Left lobe of liver (tissue), 2 donors: ENCODE data around the gene UQCC3. TPM values are rescaled to one million over a fixed set of nuclear protein-coding genes. Genes with fewer than 3 reads are reported as not detected.
"Not testable (repeated sequence)": the region's sequence is repeated elsewhere in the genome, so short reads cannot be mapped to it uniquely, and the experiment has no call there.

Experiments
- ATAC-seq: fragments of 200-7000 bp; cut with Tn5 transposase; one replicate; pipeline ENCODE4 v1.9.1; 2020; ENCODE audit warnings: mild to moderate bottlenecking, moderate library complexity
- DNase-seq: peaks from one replicate; pipeline ENCODE4 v3.0.0-alpha.2; 2020; ENCODE audit warnings: low spot score
- total RNA-seq: library from RNA; stranded (reverse); gene quantifications from one replicate; pipeline ENCODE4 v1.2.1, GENCODE V29; 2021
- donor health status: DM: no; HTN: no; CAD: no; lungs with moderate emphysema.
- donor health status: DM: no; HTN: yes; CAD: no.

UQCC3 gene
- total RNA-seq, 1 donor from 2014 or later, result 4.9 TPM

GRCh38 chr11:62665599-62666258 is 5.7 kb upstream of the UQCC3 start:
- DNase-seq (peak; percentile 59), ATAC-seq (peak; percentile 39)

DNA sequence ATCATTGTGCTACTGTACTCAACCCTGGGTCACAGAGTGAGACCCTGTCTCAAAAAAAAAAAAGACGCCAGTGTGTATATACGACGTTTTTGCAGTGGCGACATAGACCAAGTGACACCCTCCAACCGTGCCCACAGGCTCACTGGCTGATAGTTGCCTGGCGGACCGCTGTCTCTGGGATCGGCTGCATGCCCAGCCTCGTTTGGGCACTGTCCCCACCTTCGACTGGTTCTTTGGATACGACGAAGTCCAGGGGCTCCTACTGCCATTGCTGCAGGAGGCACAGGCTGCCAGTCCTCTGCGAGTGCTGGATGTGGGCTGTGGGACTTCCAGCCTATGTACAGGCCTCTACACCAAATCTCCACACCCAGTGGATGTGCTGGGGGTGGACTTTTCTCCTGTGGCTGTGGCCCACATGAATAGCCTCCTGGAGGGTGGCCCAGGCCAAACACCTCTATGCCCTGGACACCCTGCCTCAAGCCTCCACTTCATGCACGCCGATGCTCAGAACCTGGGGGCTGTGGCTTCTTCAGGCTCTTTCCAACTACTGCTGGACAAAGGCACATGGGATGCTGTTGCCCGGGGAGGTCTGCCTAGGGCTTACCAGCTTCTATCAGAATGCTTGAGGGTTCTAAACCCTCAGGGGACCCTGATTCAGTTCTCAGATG is 5.1 kb upstream of the UQCC3 start:
- DNase-seq (no peak), ATAC-seq (no peak)

DNA sequence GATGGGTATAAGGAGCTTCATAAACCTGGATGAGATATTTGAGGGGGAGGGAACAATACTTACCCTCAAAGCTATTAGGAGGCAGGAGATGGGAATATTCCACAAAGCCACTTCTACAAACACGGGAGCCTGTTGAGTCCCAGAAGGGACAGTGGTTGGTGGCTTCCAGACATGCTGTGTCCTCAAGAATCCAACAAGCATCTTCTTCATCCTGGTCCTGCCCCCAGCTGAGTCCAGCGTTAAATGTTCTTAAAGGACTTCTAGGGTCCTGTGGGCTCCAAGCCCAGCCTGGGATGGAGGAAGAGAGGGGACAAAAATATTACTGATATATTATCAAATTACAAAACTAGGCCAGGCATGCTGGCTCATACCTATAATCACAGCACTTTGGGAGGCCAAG is 4.0 kb upstream of the UQCC3 start:
- ATAC-seq (no peak), DNase-seq (no peak)

GRCh38 chr11:62669420-62670161 is 1.9 kb upstream of the UQCC3 start:
- ATAC-seq, result peak; percentile 52
- DNase-seq, result peak; percentile 77

DNA sequence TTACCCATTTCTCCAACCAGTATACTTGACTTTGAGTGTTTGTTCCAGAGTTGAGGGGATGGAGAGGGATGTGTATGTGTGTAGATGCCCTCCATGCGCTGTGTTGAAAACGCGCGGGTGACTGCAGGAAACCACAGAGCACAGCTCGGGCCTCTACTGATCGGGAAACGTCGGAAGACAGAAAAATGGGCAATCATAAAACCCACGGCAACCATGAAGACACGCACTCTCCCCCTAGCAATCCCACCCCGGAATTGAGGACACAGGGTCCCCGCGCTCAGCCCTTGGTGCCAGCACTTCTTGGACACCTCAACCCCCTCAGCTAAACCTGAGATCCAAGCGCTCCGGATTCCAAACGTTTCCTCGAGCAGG is 251 bp upstream of the UQCC3 start:
- ATAC-seq (peak; percentile 24), DNase-seq (no peak)

DNA sequence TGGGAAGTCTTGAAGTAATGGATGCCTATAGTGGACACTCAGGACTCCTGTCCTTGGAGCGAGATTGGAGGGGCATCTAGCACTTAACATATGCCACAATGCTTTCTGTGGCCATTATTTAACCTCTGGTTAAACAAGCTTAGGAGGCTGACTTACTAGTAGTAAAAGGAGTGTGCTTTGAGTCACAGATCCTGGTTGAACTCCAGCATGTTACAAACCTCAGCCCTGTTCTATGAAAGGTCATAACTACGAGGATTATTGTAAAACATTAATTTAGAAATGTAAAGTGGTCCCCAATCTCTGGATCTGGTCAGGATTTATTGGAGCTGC is 1.7 kb downstream of the UQCC3 start:
- ATAC-seq (no peak), DNase-seq (no peak)

DNA sequence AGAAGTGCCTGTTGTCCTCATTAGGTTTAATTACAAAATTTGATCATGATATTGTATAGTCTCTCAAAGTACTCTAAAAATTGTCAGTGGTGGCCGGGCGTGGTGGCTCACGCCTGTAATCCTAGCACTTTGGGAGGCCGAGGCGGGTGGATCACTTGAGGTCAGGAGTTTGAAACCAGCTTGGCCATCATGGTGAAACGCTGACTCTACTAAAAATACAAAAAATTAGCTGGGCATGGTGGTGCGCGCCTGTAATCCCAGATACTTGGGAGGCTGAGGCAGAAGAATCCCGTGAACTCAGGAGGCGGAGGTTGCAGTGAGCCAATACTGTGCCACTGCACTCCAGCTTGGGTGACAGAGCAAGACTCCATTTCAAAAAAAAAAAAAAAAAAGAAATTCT is 3.9 kb downstream of the UQCC3 start:
- DNase-seq, ATAC-seq: not testable (repeated sequence)

GRCh38 chr11:62676698-62677097 is 5.2 kb downstream of the UQCC3 start:
- DNase-seq (no peak), ATAC-seq (no peak)

DNA sequence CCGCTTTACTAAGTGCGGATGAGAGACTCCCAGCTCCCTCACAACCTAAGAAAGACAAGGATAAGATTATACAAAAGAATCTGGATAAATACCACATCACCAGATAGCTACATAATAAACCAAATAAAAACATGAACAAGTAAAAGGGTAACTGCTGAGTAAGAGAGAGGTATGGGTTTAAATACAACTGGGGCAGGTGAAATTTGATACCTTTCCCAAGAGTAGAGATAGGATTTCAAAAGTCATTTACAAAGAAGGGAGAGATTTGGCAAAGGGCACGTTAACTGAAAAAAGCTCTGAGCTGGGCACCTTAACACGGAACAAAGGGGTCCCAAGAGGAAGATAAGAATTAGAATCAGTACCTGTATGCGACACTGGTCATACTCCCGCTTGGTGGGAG is 5.7 kb downstream of the UQCC3 start:
- no peak for ATAC-seq
- no peak for DNase-seq

- no peak for DNase-seq
- no peak for ATAC-seq
Observed at GRCh38 chr11:62677714-62678113, 6.2 kb downstream of the UQCC3 start.

DNA sequence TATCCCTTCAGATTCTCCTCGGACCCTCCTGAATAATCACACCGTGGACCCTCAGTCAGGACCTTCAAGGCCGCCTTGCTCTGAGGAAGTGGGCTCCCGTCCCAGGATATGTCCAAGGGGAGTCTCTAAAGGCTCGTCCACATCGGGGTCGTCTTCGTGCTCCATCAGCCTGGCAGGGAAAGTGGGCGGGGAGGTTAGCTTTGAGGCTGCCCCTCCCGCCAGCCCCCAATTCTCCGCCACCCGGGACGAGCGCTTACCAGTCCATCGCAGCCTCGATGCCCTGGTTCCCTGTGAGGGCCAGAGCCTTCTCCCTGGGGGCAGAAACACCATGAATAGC is 6.9 kb downstream of the UQCC3 start:
- no peak for DNase-seq
- ATAC-seq, result peak; percentile 7

DNA sequence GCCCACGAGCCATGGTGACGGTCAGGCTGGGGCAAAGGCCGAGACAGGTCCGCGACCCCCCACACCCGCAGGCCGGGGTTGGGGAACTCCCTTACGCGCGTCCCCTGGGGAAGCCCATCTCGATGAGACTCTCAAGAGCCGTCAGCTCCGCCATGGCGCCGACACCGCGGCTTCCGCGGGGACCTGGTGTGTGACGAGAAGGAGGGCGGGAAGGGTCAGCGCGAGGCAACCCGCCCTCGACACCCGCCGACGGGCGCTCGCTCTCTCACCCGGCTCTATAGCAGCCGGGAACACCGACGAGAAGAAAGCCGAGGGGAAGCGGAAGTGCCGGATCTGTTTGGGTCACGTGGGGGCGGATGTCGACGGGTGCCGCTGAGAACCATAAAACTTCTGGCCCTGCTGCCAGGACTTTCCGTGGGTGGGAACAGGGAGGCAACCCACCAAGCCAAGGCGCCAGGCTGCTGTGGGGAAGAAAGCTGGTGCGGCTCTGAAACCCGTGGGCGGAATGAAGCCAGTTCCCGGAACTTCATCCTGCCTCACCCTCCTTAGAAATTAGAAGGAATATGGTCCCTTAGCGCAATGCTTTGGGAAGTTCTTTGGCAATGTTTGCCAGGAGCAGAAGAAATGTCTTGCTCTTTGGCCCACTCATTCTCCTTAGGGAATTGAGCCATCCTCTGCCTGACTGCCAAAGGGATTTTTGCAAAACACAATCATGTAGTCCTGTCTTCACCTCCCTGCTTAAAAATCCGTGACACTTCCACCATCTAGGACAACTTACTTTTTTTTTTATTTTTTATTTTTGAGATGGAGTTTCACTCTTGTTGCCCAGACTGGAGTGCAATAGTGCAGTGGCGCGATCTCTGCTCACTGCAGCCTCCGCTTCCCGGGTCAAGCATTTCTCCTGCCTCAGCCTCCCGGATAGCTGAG is 7.6 kb downstream of the UQCC3 start, which contains the start of gene UBXN1:
UBXN1 (minus strand) TSS at position 304 of the 927 bp plus-strand sequence; CDS start at position 154, 150 bp downstream.
- ATAC-seq (peak; percentile 83), DNase-seq (peak; percentile 91)

DNA sequence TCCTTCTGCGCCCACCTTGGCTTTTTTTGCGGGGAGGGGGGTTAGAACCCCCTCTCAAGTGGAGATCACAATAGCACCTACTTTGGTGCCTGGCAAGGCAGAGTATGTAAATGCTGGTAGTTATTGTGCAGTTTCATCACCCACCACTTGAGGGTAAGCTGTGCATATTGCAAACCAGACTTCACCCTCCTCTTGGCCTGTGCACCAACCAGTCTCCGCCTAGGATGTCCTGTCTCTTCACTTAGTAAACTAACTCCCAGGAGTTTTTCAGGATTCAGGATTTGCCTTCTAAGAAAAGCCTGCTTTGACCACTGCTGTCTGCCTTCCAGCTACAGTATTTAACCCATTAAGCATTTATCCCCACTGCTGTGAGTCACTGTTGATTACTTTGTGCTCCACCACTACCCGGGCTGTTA is 9.4 kb downstream of the UQCC3 start:
- no peak for DNase-seq
- peak; percentile 91 for ATAC-seq

DNA sequence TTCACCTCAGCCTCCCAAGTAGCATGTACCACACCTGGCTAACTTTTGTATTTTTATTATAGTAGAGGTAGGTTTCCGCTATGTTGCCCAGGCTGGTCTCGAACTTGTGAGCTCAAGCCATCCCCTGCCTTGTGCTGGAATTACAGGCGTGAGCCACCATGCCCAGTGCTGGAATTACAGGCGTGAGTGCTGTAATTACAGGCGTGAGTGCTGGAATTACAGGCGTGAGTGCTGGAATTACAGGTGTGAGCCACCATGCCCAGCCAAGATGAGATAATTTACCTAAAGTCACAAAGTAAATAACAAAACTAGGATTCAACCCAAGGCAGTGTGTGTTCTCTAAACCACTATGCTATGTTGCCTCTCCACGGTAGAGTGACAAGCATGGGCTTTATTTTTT is 11.0 kb downstream of the UQCC3 start:
- no peak for DNase-seq
- no peak for ATAC-seq

DNA sequence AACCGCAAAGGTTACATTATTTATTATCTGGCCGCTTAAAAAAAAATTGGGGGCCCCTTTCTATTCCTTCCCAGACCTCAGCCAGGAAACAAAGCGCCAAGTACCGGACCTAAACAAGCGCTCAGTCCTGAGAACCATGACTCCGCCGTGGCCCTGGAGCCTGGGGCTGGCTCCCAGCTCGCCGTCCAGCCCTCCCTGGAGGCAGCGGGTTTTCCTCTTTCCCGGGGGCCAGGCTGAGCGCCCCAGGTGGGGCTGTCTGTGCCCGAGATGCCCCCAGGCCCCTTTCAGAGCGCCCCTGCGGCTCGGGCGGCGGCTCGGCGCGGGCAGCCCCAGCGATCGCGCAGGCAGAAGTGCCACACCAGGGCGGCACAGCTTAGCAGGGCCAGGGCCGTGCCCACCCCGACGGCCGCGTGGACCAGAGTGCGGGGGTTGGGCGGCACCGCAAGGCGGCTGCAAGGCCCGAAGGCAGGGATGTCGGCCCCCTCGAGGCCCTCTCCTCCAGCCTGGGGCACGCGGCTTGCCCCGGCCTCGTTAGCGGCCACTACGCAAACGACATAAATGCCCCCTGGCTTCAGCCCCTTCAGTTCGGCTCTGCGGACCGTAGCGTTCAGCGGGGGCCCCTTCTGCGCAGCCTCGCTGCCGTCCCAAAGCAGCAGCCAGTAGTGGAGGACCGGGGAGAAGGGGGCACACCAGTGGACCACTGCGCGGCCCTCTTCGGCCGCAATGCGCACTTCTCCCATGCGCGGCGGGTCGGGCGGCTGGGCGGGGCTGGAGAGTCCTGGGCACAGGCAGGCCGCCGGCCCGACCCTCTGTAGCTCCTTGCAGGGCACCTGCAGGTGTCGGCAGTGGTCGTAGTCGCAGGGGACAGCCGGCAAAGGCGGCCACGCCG is 16.3 kb downstream of the UQCC3 start:
- no peak for DNase-seq
- ATAC-seq, result peak; percentile 52

GRCh38 chr11:62688491-62688890 is 17.0 kb downstream of the UQCC3 start:
- peak; percentile 25 for ATAC-seq
- no peak for DNase-seq

DNA sequence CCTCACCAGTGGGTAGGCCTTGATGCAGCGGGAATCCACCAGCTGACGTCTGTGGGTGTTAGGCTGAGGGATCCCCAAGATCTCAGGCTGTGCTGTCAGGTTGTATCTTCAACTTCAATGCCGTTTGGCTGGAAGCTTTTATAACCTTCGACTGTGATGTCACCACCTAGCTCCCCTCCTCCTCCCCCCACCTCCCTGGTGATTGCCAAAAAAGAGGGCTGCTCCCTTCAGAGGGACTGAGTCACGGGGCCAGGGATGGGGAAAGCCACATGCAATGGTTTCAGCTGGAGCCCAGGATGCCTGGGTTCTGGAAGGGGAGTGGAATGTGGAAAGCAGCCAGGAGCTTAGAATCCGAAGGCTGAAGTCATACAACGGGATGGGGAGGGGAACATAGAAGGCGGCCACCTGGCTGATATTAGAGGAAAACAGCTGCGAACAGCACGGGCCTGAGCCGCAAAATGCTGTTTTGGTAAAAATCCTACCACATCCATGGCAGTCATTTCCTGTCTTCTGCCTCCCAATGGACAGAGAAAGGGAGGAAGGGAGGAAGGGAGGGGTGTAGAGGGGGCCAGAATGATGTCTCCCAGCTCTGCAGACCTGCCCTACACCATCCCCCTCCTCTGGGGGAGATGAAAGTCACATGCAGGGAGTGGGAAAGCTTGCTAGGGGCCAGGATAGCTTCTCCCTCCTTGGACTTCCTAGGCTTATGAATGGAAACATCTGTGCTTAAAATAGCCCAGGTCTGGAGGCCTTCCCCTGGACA is 18.1 kb downstream of the UQCC3 start, which contains the start of gene LRRN4CL:
LRRN4CL (minus strand) TSS at position 110 of the 763 bp plus-strand sequence. CDS start 1,022 bp downstream, outside the sequence.
- DNase-seq (no peak), ATAC-seq (no peak)

- not testable (repeated sequence) for DNase-seq, ATAC-seq
Observed at GRCh38 chr11:62693624-62694023, 22.2 kb downstream of the UQCC3 start.
